Measurements from ENCODE around the gene HOXA4. TPM values are rescaled to one million over a fixed set of nuclear protein-coding genes. Genes with fewer than 3 reads are reported as not detected.
A peak's percentile ranks its signal among the peaks of the same experiment; 100 is the strongest.

The HOXA4 gene
- total RNA-seq (not detected), total RNA-seq (0 to 0.20 (median 0) reads per million in 172 experiments)
- polyA plus RNA-seq (2013, experiment 1 of 2), result not detected
- 1.2 TPM for polyA plus RNA-seq (2013, experiment 2 of 2)

- peak within 1 kb of the TSS; percentile 62 for H3K4me3 ChIP-seq (ENCODE audit: low read length)
- CTCF ChIA-PET, result no interaction called here
- TF ChIP-seq, protein P1, sequence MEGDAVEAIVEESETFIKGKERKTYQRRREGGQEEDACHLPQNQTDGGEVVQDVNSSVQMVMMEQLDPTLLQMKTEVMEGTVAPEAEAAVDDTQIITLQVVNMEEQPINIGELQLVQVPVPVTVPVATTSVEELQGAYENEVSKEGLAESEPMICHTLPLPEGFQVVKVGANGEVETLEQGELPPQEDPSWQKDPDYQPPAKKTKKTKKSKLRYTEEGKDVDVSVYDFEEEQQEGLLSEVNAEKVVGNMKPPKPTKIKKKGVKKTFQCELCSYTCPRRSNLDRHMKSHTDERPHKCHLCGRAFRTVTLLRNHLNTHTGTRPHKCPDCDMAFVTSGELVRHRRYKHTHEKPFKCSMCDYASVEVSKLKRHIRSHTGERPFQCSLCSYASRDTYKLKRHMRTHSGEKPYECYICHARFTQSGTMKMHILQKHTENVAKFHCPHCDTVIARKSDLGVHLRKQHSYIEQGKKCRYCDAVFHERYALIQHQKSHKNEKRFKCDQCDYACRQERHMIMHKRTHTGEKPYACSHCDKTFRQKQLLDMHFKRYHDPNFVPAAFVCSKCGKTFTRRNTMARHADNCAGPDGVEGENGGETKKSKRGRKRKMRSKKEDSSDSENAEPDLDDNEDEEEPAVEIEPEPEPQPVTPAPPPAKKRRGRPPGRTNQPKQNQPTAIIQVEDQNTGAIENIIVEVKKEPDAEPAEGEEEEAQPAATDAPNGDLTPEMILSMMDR (IDR thresholded peaks at IDR 0.05), result no peak
- DNase-seq (peak; percentile 61 to 88 (median 74)), ATAC-seq (ENCODE audit: poor library complexity) (peak; percentile 96)
- H3K4me1 ChIP-seq (ENCODE audit: insufficient read depth, low read length), result peaks cover 10% of the 10 kb centered on the region
- H3K27me3 ChIP-seq (ENCODE audit: control insufficient read depth in 1 of 2, insufficient read depth in 2 of 2, low read length in 2 of 2), result peaks cover 14 to 32% of the 10 kb centered on the region in 2 experiments
- no peaks in the 10 kb centered on the region for H3K36me3 ChIP-seq (ENCODE audit: insufficient read depth, low read length)
- Mint-ChIP-seq H3K9me3 (no peaks in the 10 kb centered on the region), H3K36me3 (ENCODE audit: low read depth) (no peaks in the 10 kb centered on the region), H3K4me3 (peak within 1 kb of the TSS; percentile 65), H3K4me1 (ENCODE audit: low read depth) (no peaks in the 10 kb centered on the region), H3K27ac (no peak within 1 kb of the TSS), H3K27me3 (peaks cover 72% of the 10 kb centered on the region)
- POLR2A ChIA-PET, result interaction anchor here (1.0 kb wide), 1 partner anchor 267 kb away, joined by 3 read pairs; no protein-coding TSS in a partner anchor
- peaks cover 0 to 8% of the 10 kb centered on the region in 2 experiments for H3K9me3 ChIP-seq (ENCODE audit: control insufficient read depth in 1 of 2, insufficient read depth in 1 of 2, low read length in 2 of 2)
- H3K27ac ChIP-seq (ENCODE audit: low read depth in 1 of 2, low read length in 2 of 2), result peak within 1 kb of the TSS in 1 of 2 donors; percentile 47
- intact Hi-C loops (cut with DNase I, micrococcal nuclease), result no loop called here
These were observed at the start of gene HOXA4 for GRCh38 chr7:27130540-27131389. Gene HOXA4 (minus strand): TSS chr7:27130757. CDS start chr7:27130733, 24 bp downstream.

- intact Hi-C loops (cut with DNase I, micrococcal nuclease), result loop anchor here in 1 of 2 experiments (5.0 kb wide), 1 partner anchor 1227 kb away; no protein-coding TSS in a partner anchor
- H3K4me3 Mint-ChIP-seq, result peak overlapping the region; percentile 57
- Histone ChIP-seq H3K4me1 (ENCODE audit: insufficient read depth, low read length) (peaks cover 28% of the 10 kb centered on the region), H3K4me3 (ENCODE audit: low read length) (no peak overlapping the region), H3K36me3 (ENCODE audit: insufficient read depth, low read length) (no peaks in the 10 kb centered on the region), H3K27me3 (ENCODE audit: control insufficient read depth in 1 of 2, insufficient read depth in 2 of 2, low read length in 2 of 2) (peaks cover 73 to 90% of the 10 kb centered on the region in 2 experiments), H3K27ac (ENCODE audit: low read depth in 1 of 2, low read length in 2 of 2) (no peak overlapping the region), H3K9me3 (ENCODE audit: control insufficient read depth in 1 of 2, insufficient read depth in 1 of 2, low read length in 2 of 2) (peaks cover 0 to 48% of the 10 kb centered on the region in 2 experiments)
- H3K27me3 Mint-ChIP-seq, result peaks cover 96% of the 10 kb centered on the region
- peaks cover 18% of the 10 kb centered on the region for H3K4me1 Mint-ChIP-seq (ENCODE audit: low read depth)
- H3K27ac Mint-ChIP-seq, result no peak overlapping the region
- DNase-seq, result peak in 11 of 14 experiments; percentile 41 to 85 (median 56)
- CTCF ChIA-PET, result interaction anchor here (0.6 to 2.0 kb wide), 19 partner anchors 8 to 1310 kb away, joined by 3 to 17 read pairs (median 5); no protein-coding TSS in a partner anchor
- peak; percentile 78 for ATAC-seq (ENCODE audit: poor library complexity)
- POLR2A ChIA-PET, result no interaction called here
- H3K36me3 Mint-ChIP-seq (ENCODE audit: low read depth), result no peaks in the 10 kb centered on the region
- TF ChIP-seq, protein P1 (IDR thresholded peaks at IDR 0.05), result peak; percentile 90
- no peaks in the 10 kb centered on the region for H3K9me3 Mint-ChIP-seq
These were observed 49.2 kb upstream of the HOXA4 start for GRCh38 chr7:27179503-27180430.

- TF ChIP-seq, protein P1 (IDR thresholded peaks at IDR 0.05), result no peak
- CTCF ChIA-PET, result interaction anchor here (0.7 to 2.0 kb wide), 11 partner anchors 8 to 1310 kb away, joined by 3 to 17 read pairs (median 7); no protein-coding TSS in a partner anchor
- Mint-ChIP-seq H3K36me3 (ENCODE audit: low read depth) (no peaks in the 10 kb centered on the region), H3K4me1 (ENCODE audit: low read depth) (peaks cover 15% of the 10 kb centered on the region), H3K4me3 (no peak overlapping the region), H3K9me3 (no peaks in the 10 kb centered on the region), H3K27me3 (peaks cover 96% of the 10 kb centered on the region), H3K27ac (no peak overlapping the region)
- peaks cover 76 to 92% of the 10 kb centered on the region in 2 experiments for H3K27me3 ChIP-seq (ENCODE audit: control insufficient read depth in 1 of 2, insufficient read depth in 2 of 2, low read length in 2 of 2)
- DNase-seq (no peak), ATAC-seq (ENCODE audit: poor library complexity) (no peak)
- peaks cover 29% of the 10 kb centered on the region for H3K4me1 ChIP-seq (ENCODE audit: insufficient read depth, low read length)
- POLR2A ChIA-PET, result no interaction called here
- H3K9me3 ChIP-seq (ENCODE audit: control insufficient read depth in 1 of 2, insufficient read depth in 1 of 2, low read length in 2 of 2), result peaks cover 0 to 51% of the 10 kb centered on the region in 2 experiments
- no peaks in the 10 kb centered on the region for H3K36me3 ChIP-seq (ENCODE audit: insufficient read depth, low read length)
- no peak overlapping the region for H3K4me3 ChIP-seq (ENCODE audit: low read length)
- intact Hi-C loops (cut with DNase I, micrococcal nuclease), result loop anchor here in 1 of 2 experiments (5.0 kb wide), 1 partner anchor 1227 kb away; no protein-coding TSS in a partner anchor
- H3K27ac ChIP-seq (ENCODE audit: low read depth in 1 of 2, low read length in 2 of 2), result no peak overlapping the region
These were observed 48.5 kb upstream of the HOXA4 start for GRCh38 chr7:27179030-27179429.

All from CD4-positive, alpha-beta T cell (primary cell).